GM23248 (cell line): ENCODE results near the gene FMO5.

Experiments
- EZH2 ChIP-seq: fragments of 200-600 bp; sonication (generic); IDR thresholded peaks from 2 replicates; pipeline ENCODE4 v1.6.1; 2018; ENCODE audit warnings: antibody characterized with exemption, mild to moderate bottlenecking; ENCODE audit not compliant: insufficient read depth, poor library complexity, severe bottlenecking
- EZH2phosphoT487 ChIP-seq: fragments of 200-600 bp; sonication (generic); IDR thresholded peaks from 2 replicates; pipeline ENCODE4 v1.6.1; 2018; ENCODE audit warnings: antibody characterized with exemption, moderate library complexity, mild to moderate bottlenecking, low read depth; ENCODE audit not compliant: insufficient read depth

DNA sequence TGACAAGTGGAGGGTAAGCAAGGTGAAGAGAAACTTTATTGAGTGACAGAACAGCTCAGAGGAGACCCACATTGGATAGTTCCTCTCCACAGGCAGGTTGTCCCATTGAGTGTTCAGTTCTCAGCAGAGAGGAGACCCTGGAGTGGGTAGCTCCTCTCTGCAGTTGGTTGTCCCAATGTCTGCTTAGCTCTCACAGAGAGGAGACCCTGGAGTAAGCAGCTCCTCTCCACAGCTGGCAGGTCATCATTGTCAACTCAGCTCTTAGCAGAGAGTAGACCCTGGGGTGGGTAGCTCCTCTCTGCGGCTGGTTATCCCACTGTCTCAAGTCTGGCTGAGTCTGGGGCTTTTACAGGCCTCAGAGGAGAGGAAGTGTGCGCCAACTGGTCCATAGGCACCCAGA, 11.3 kb upstream of the FMO5 start:
- TF ChIP-seq EZH2phosphoT487, result no peak
- TF ChIP-seq EZH2, result no peak
